IPS-11a (cell line): ENCODE measurements around the gene PDZD7.

ENCODE experiments used
- H3K4me3 ChIP-seq: one replicate; pipeline ENCODE4 v1.5.1; 2013; ENCODE audit warnings: low read depth, low read length, control low read depth

Gene PDZD7

GRCh38 chr10:101020427-101021075 is 10.4 kb downstream of the PDZD7 start:
- H3K4me3 ChIP-seq = no peak overlapping the region

- no peak overlapping the region for H3K4me3 ChIP-seq
Measured at GRCh38 chr10:101019440-101019703, 11.6 kb downstream of the PDZD7 start.

- peak overlapping the region; percentile 20 for H3K4me3 ChIP-seq
Measured at GRCh38 chr10:101018600-101019439, 12.1 kb downstream of the PDZD7 start.

GRCh38 chr10:101018118-101018599 is 12.8 kb downstream of the PDZD7 start:
- H3K4me3 ChIP-seq = peak overlapping the region; percentile 20

- no peak overlapping the region for H3K4me3 ChIP-seq
Measured at GRCh38 chr10:101016814-101017213, 14.1 kb downstream of the PDZD7 start.

GRCh38 chr10:101015582-101015973 is 15.4 kb downstream of the PDZD7 start:
- no peak overlapping the region for H3K4me3 ChIP-seq

- no peak overlapping the region for H3K4me3 ChIP-seq
Measured at GRCh38 chr10:101014966-101015581, 15.9 kb downstream of the PDZD7 start.

- no peak overlapping the region for H3K4me3 ChIP-seq
Measured at GRCh38 chr10:101014230-101014884, 16.6 kb downstream of the PDZD7 start.

GRCh38 chr10:101013365-101013825 is 17.5 kb downstream of the PDZD7 start:
- H3K4me3 ChIP-seq = no peak overlapping the region

GRCh38 chr10:101012525-101013364 is 18.2 kb downstream of the PDZD7 start:
- no peak overlapping the region for H3K4me3 ChIP-seq

GRCh38 chr10:101011517-101012423 is 19.2 kb downstream of the PDZD7 start:
- no peak overlapping the region for H3K4me3 ChIP-seq

GRCh38 chr10:101010329-101010728 is 20.6 kb downstream of the PDZD7 start:
- no peak overlapping the region for H3K4me3 ChIP-seq

- no peak overlapping the region for H3K4me3 ChIP-seq
Measured at GRCh38 chr10:101008823-101009423, 22.0 kb downstream of the PDZD7 start.

GRCh38 chr10:101007915-101008822 is 22.8 kb downstream of the PDZD7 start:
- H3K4me3 ChIP-seq = no peak overlapping the region

GRCh38 chr10:101007099-101007711 is 23.7 kb downstream of the PDZD7 start:
- no peak overlapping the region for H3K4me3 ChIP-seq

- no peak overlapping the region for H3K4me3 ChIP-seq
Measured at GRCh38 chr10:101006593-101007098, 24.3 kb downstream of the PDZD7 start.

- no peak overlapping the region for H3K4me3 ChIP-seq
Measured at GRCh38 chr10:101005869-101006567, 24.9 kb downstream of the PDZD7 start.
